GM12878 (cell line): ENCODE results near the gene TIGD4. TPM values are rescaled to one million over a fixed set of nuclear protein-coding genes. Genes with fewer than 3 reads are reported as not detected.

Experiments used
- ATAC-seq: fragments of 200-7000 bp; cut with Tn5 transposase; 3 replicates; pipeline ENCODE4 v1.9.1; 2020; ENCODE audit warnings: mild to moderate bottlenecking, moderate library complexity
- BruUV-seq: library from RNA; stranded (reverse); fragments of 400-500 nt; replicated peaks from 2 replicates; lab custom pipeline; 2021; lab: Mats Ljungman, UMichigan
- CTCF ChIA-PET: fragments of 300-600 bp; sonication (Branson Sonifier 250); formaldehyde crosslinking; extraction: SDS; loops from one replicate; lab custom pipeline; 2021; ENCODE audit warnings: inconsistent platforms; lab: Yijun Ruan, JAX
- POLR2A ChIA-PET: fragments of 350-600 bp; formaldehyde crosslinking; extraction: SDS; loops from one replicate; lab custom pipeline; 2021; ENCODE audit warnings: inconsistent platforms; lab: Charles Lee
- RAD21 ChIA-PET: fragments of 300-600 bp; sonication (Branson Sonifier 250); formaldehyde crosslinking; loops from one replicate; lab custom pipeline; 2023; ENCODE audit warnings: antibody characterized with exemption; ENCODE audit not compliant: unreplicated experiment; lab: Charles Lee
- SMC1A ChIA-PET: fragments of 300-600 bp; sonication (Branson Sonifier 250); formaldehyde crosslinking; loops from one replicate; lab custom pipeline; 2023; ENCODE audit not compliant: unreplicated experiment, uncharacterized antibody; lab: Charles Lee
- DNase-seq: peaks from one replicate; pipeline ENCODE4 v3.0.0-alpha.2; 2011; ENCODE audit warnings: low read depth, low spot score
- FAIRE-seq: peaks from 3 replicates; lab custom pipeline; 2011; peaks lifted over from hg19 to GRCh38; lab: Jason Lieb, UNC
- H2AFZ ChIP-seq: 2 replicates; pipeline ENCODE4 v1.6.0; 2011; ENCODE audit warnings: low read depth, low read length, control low read depth; ENCODE audit not compliant: control insufficient read depth
- H3K27ac ChIP-seq: 2 replicates; pipeline ENCODE4 v1.5.1; 2011; ENCODE audit warnings: control low read depth; ENCODE audit not compliant: control insufficient read depth, insufficient read depth
- H3K27me3 ChIP-seq, 2 experiments: replicated peaks in 1 of 2; 2 replicates each; pipeline versions ENCODE4 v1.6.0 to v1.6.1; 2011; ENCODE audit warnings: low read length in 1 of 2; ENCODE audit not compliant: control insufficient read depth in 2 of 2, insufficient read depth in 2 of 2
- H3K36me3 ChIP-seq, 2 experiments: 2 replicates each; pipeline ENCODE4 v1.5.1; 2011; ENCODE audit warnings: low read length in 1 of 2; ENCODE audit not compliant: control insufficient read depth in 2 of 2, insufficient read depth in 2 of 2
- H3K4me1 ChIP-seq: 2 replicates; pipeline ENCODE4 v1.6.1; 2011; ENCODE audit warnings: mild to moderate bottlenecking, low read length, moderate library complexity, mixed read lengths; ENCODE audit not compliant: control insufficient read depth, insufficient read depth
- H3K4me2 ChIP-seq: 2 replicates; pipeline ENCODE4 v1.6.0; 2011; ENCODE audit warnings: control low read depth; ENCODE audit not compliant: control insufficient read depth, insufficient read depth
- H3K4me3 ChIP-seq: fragments of 200-600 bp; sonication (generic); 2 replicates; pipeline ENCODE4 v1.5.1; 2016
- H3K79me2 ChIP-seq: 2 replicates; pipeline ENCODE4 v1.6.0; 2011; ENCODE audit warnings: low read length; ENCODE audit not compliant: control insufficient read depth, insufficient read depth
- H3K9ac ChIP-seq: 2 replicates; pipeline ENCODE4 v1.8.0; 2011; ENCODE audit warnings: low read length, control low read depth, mixed read lengths; ENCODE audit not compliant: control insufficient read depth, insufficient read depth
- H3K9me3 ChIP-seq: replicated peaks from 3 replicates; pipeline ENCODE4 v1.5.1; 2011; ENCODE audit warnings: mild to moderate bottlenecking, low read length; ENCODE audit not compliant: control insufficient read depth, insufficient read depth
- H4K20me1 ChIP-seq: 2 replicates; pipeline ENCODE4 v1.6.0; 2011; ENCODE audit not compliant: control insufficient read depth, insufficient read depth
- ASH2L ChIP-seq: fragments of 300-600, 200-600 bp; sonication (generic); IDR thresholded peaks from 2 replicates; pipeline ENCODE4 v1.6.1; 2017; ENCODE audit warnings: low read depth, mild to moderate bottlenecking, borderline replicate concordance
- ATF7 ChIP-seq: fragments of 450-650 bp; IDR thresholded peaks from 2 replicates; pipeline ENCODE4 v1.6.1; 2016; ENCODE audit warnings: low read depth, mild to moderate bottlenecking
- CBFB ChIP-seq: IDR thresholded peaks from 2 replicates; pipeline ENCODE4 v1.6.1; 2016; ENCODE audit warnings: antibody characterized with exemption, low read depth
- CBX5 ChIP-seq: sonication (generic); IDR thresholded peaks from 2 replicates; pipeline ENCODE4 v1.6.1; 2016; ENCODE audit warnings: low read depth, moderate library complexity, mild to moderate bottlenecking, inconsistent platforms
- ESRRA ChIP-seq: IDR thresholded peaks from 2 replicates; pipeline ENCODE4 v1.6.1; 2012; ENCODE audit warnings: mild to moderate bottlenecking, low read length, improper control_type of control experiment
- HCFC1 ChIP-seq: fragments of 150-350 bp; IDR thresholded peaks from 2 replicates; pipeline ENCODE4 v1.6.1; 2014; ENCODE audit warnings: low read length
- HDAC6 ChIP-seq: fragments of 200-600 bp; sonication (generic); IDR thresholded peaks from one replicate; pipeline ENCODE4 v1.8.0; 2017; ENCODE audit warnings: antibody characterized with exemption; ENCODE audit not compliant: unreplicated experiment
- JUNB ChIP-seq: IDR thresholded peaks from 2 replicates; pipeline ENCODE4 v1.6.1; 2016; ENCODE audit warnings: antibody characterized with exemption, mild to moderate bottlenecking
- MEF2A ChIP-seq: IDR thresholded peaks from 2 replicates; pipeline ENCODE4 v1.6.1; 2011; ENCODE audit warnings: low read depth, mild to moderate bottlenecking, low read length, moderate library complexity; ENCODE audit not compliant: insufficient read depth
- RAD51 ChIP-seq: fragments of 450-650 bp; IDR thresholded peaks from 2 replicates; pipeline ENCODE4 v1.6.1; 2016; ENCODE audit warnings: moderate library complexity, mild to moderate bottlenecking, inconsistent platforms
- RFX5 ChIP-seq: IDR thresholded peaks from 2 replicates; pipeline ENCODE4 v1.6.1; 2011; ENCODE audit warnings: low read depth, low read length, improper control_type of control experiment
- SMC3 ChIP-seq: IDR thresholded peaks from 2 replicates; pipeline ENCODE4 v1.6.1; 2011; ENCODE audit warnings: low read length, improper control_type of control experiment, borderline replicate concordance
- SREBF2 ChIP-seq: IDR thresholded peaks from 2 replicates; pipeline ENCODE4 v1.6.1; 2012; ENCODE audit warnings: mild to moderate bottlenecking, low read length
- YBX1 ChIP-seq: fragments of 450-650 bp; IDR thresholded peaks from 2 replicates; pipeline ENCODE4 v1.6.1; 2016; ENCODE audit warnings: antibody characterized with exemption
- ZNF24 ChIP-seq: fragments of 450-650 bp; IDR thresholded peaks from 2 replicates; pipeline ENCODE4 v1.6.1; 2017; ENCODE audit warnings: antibody characterized with exemption, mild to moderate bottlenecking
- WGBS: methylation state at CpG from one replicate; pipeline ENCODE4 v1.1.6; 2016; ENCODE audit warnings: low lambda C conversion rate; ENCODE audit not compliant: insufficient replicate concordance, insufficient coverage; ENCODE audit errors: missing lambda C conversion rate; 5-methylcytosine and 5-hydroxymethylcytosine counted together
- in situ Hi-C: fragments of 300-500 bp; cut with MboI; formaldehyde crosslinking; loops from 9 replicates; pipeline ENCODE4 v1.14.3; 2018; ENCODE audit warnings: mixed read lengths
- intact Hi-C: fragments of 100-400 bp; cut with micrococcal nuclease; formaldehyde crosslinking; loops from one replicate; pipeline ENCODE4 v1.14.2; 2022; ENCODE audit not compliant: unreplicated experiment
- polyA plus RNA-seq, 11 experiments: library from polyadenylated mRNA; depleted of rRNA in 4 of 11; unstranded in 6 of 11; stranded (reverse) in 5 of 11; fragments of >200 nt; fragmentation: Nextera tagmentation in 4 of 11; fragmentation: Illumina TruSeq in 1 of 11; extraction: Ambion mirVana in 4 of 11; extraction: Trizol in 1 of 11; gene quantifications; 1 replicate in 1 of 11; 2 replicates in 10 of 11; pipeline versions ENCODE4 v1.2.1 to v1.2.3, GENCODE V29; 2011 to 2016; ENCODE audit warnings: inconsistent platforms in 2 of 11, missing spikeins in 2 of 11, low read depth in 1 of 11
- total RNA-seq, 4 experiments: library from RNA; depleted of rRNA in 3 of 4; stranded (reverse); fragments of >200 nt in 3 of 4; fragmentation: Illumina TruSeq in 1 of 4; extraction: Trizol in 1 of 4; gene quantifications; 2 replicates each; pipeline versions ENCODE4 v1.2.1 to v1.2.3, GENCODE V29; 2013 to 2021
- TF ChIP-seq, protein P1 (sequence below): fragments of 450-650 bp; IDR thresholded peaks from 2 replicates; pipeline ENCODE4 v1.6.1; 2017; ENCODE audit warnings: mild to moderate bottlenecking, low read depth, inconsistent platforms; ENCODE audit not compliant: poor library complexity, severe bottlenecking
- TF ChIP-seq, protein P2 (sequence below): fragments of 450-650 bp; conservative IDR thresholded peaks from 2 replicates; pipeline ENCODE4 v1.6.1; 2017; ENCODE audit warnings: mild to moderate bottlenecking, moderate library complexity
- TF ChIP-seq, protein P3 (sequence below): fragments of 450-650 bp; IDR thresholded peaks from 2 replicates; pipeline ENCODE4 v1.6.1; 2017; ENCODE audit warnings: mild to moderate bottlenecking

The TIGD4 gene
- total and polyA plus RNA-seq, 10 of the 15 experiments (the other 5 are each of a cell fraction or from before 2014, with no cell fraction given), result 0.20 to 1.6 (median 0.48) TPM

DNA sequence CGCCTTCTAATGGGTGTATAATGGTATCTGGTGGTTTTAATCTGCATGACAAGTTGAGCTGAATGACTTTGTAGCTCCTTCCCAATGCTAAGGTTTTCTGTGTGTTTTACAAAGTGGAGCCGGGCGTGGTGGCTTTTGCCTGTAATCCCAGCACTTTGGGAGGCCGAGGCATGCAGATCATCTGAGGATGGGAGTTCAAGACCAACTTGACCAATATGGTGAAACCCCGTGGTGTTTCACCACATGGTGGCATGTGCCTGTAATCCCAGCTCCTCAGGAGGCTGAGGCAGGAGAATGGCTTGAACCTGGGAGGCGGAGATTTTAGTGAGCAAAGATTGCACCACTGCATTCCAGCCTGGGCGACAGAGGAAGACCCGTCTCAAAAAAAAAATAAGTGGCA lies 29.1 kb upstream of the TIGD4 start:
- ChIA-PET POLR2A (no interaction called here), SMC1A (interaction anchor here (0.6 to 1.1 kb wide), 7 partner anchors 9 to 779 kb away, joined by 3 to 6 read pairs (median 3); no protein-coding TSS in a partner anchor), CTCF (interaction anchor here (0.6 to 1.4 kb wide), 3 partner anchors 15 to 319 kb away, joined by 3 to 5 read pairs (median 4); no protein-coding TSS in a partner anchor), RAD21 (no interaction called here)
- H3K79me2 ChIP-seq, result peaks cover 2% of the 10 kb centered on the region; the same call in 1 of the 2 replicates
- no peaks in the 10 kb centered on the region; the same call in 2 of the 3 replicates for H3K9me3 ChIP-seq
- DNase-seq (no peak), FAIRE-seq (no peak), ATAC-seq (no peak)
- H3K4me1 ChIP-seq, result no peaks in the 10 kb centered on the region
- H3K36me3 ChIP-seq, result no peaks in the 10 kb centered on the region
- H3K4me3 ChIP-seq, result no peak overlapping the region
- no peak overlapping the region for H3K9ac ChIP-seq
- in situ Hi-C loops, result no loop called here
- H4K20me1 ChIP-seq, result no peaks in the 10 kb centered on the region
- WGBS, result 92% methylated on average over 8 of the region's 8 CpGs
- H3K27ac ChIP-seq, result no peak overlapping the region
- BruUV-seq, result no TSS peak
- no peaks in the 10 kb centered on the region for H3K27me3 ChIP-seq
- intact Hi-C loops, result no loop called here
- H2AFZ ChIP-seq, result no peak overlapping the region
- no peak overlapping the region for H3K4me2 ChIP-seq
- TF ChIP-seq, protein P1, sequence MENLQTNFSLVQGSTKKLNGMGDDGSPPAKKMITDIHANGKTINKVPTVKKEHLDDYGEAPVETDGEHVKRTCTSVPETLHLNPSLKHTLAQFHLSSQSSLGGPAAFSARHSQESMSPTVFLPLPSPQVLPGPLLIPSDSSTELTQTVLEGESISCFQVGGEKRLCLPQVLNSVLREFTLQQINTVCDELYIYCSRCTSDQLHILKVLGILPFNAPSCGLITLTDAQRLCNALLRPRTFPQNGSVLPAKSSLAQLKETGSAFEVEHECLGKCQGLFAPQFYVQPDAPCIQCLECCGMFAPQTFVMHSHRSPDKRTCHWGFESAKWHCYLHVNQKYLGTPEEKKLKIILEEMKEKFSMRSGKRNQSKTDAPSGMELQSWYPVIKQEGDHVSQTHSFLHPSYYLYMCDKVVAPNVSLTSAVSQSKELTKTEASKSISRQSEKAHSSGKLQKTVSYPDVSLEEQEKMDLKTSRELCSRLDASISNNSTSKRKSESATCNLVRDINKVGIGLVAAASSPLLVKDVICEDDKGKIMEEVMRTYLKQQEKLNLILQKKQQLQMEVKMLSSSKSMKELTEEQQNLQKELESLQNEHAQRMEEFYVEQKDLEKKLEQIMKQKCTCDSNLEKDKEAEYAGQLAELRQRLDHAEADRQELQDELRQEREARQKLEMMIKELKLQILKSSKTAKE, result no peak
- no peak for TF ChIP-seq RAD51
- TF ChIP-seq SMC3, result no peak
- TF ChIP-seq HCFC1, result no peak
- no peak for TF ChIP-seq CBFB
- no peak for TF ChIP-seq HDAC6
- no peak for TF ChIP-seq CBX5
- TF ChIP-seq YBX1, result no peak
- TF ChIP-seq ESRRA, result no peak
- no peak for TF ChIP-seq RFX5
- TF ChIP-seq, protein P2, sequence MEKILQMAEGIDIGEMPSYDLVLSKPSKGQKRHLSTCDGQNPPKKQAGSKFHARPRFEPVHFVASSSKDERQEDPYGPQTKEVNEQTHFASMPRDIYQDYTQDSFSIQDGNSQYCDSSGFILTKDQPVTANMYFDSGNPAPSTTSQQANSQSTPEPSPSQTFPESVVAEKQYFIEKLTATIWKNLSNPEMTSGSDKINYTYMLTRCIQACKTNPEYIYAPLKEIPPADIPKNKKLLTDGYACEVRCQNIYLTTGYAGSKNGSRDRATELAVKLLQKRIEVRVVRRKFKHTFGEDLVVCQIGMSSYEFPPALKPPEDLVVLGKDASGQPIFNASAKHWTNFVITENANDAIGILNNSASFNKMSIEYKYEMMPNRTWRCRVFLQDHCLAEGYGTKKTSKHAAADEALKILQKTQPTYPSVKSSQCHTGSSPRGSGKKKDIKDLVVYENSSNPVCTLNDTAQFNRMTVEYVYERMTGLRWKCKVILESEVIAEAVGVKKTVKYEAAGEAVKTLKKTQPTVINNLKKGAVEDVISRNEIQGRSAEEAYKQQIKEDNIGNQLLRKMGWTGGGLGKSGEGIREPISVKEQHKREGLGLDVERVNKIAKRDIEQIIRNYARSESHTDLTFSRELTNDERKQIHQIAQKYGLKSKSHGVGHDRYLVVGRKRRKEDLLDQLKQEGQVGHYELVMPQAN, result no peak
- TF ChIP-seq ZNF24, result no peak
- TF ChIP-seq, protein P3, sequence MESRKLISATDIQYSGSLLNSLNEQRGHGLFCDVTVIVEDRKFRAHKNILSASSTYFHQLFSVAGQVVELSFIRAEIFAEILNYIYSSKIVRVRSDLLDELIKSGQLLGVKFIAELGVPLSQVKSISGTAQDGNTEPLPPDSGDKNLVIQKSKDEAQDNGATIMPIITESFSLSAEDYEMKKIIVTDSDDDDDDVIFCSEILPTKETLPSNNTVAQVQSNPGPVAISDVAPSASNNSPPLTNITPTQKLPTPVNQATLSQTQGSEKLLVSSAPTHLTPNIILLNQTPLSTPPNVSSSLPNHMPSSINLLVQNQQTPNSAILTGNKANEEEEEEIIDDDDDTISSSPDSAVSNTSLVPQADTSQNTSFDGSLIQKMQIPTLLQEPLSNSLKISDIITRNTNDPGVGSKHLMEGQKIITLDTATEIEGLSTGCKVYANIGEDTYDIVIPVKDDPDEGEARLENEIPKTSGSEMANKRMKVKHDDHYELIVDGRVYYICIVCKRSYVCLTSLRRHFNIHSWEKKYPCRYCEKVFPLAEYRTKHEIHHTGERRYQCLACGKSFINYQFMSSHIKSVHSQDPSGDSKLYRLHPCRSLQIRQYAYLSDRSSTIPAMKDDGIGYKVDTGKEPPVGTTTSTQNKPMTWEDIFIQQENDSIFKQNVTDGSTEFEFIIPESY, result no peak
- TF ChIP-seq ATF7, result no peak
- no peak for TF ChIP-seq SREBF2
- no peak for TF ChIP-seq MEF2A
- TF ChIP-seq ASH2L, result no peak
- no peak for TF ChIP-seq JUNB
